HG02678 (cell line): ENCODE results near the gene FUT6.

Source experiments
- ATAC-seq: cut with Tn5 transposase; IDR thresholded peaks from one replicate; pipeline ENCODE4 v1.9.1; 2021; ENCODE audit warnings: mild to moderate bottlenecking, moderate library complexity; ENCODE audit not compliant: unreplicated experiment

Gene FUT6

GRCh38 chr19:5806905-5807304 is 32.6 kb downstream of the FUT6 start:
- ATAC-seq: no peak

GRCh38 chr19:5806133-5806489 is 33.4 kb downstream of the FUT6 start:
- ATAC-seq: no peak

GRCh38 chr19:5805462-5806132 is 33.9 kb downstream of the FUT6 start:
- ATAC-seq: no peak

- ATAC-seq: no peak
Observed at GRCh38 chr19:5804516-5805461, 34.7 kb downstream of the FUT6 start, which contains the start of gene NRTN. Gene NRTN (plus strand): TSS chr19:5805067. CDS start chr19:5824166, 19,099 bp downstream.

- ATAC-seq: peak; percentile 80
Observed at GRCh38 chr19:5803752-5804515, 35.6 kb downstream of the FUT6 start.

- ATAC-seq: no peak
Observed at GRCh38 chr19:5803441-5803751, 36.1 kb downstream of the FUT6 start.

- ATAC-seq: no peak
Observed at GRCh38 chr19:5801796-5802619, 37.5 kb downstream of the FUT6 start.

- no peak for ATAC-seq
Observed at GRCh38 chr19:5800361-5801270, 38.9 kb downstream of the FUT6 start.

GRCh38 chr19:5799247-5800241 is 40.0 kb downstream of the FUT6 start:
- no peak for ATAC-seq

- no peak for ATAC-seq
Observed at GRCh38 chr19:5798244-5798643, 41.3 kb downstream of the FUT6 start.

GRCh38 chr19:5795382-5795919 is 44.1 kb downstream of the FUT6 start:
- ATAC-seq: no peak

- ATAC-seq: no peak
Observed at GRCh38 chr19:5793188-5793587, 46.3 kb downstream of the FUT6 start.

- ATAC-seq: no peak
Observed at GRCh38 chr19:5792224-5792623, 47.3 kb downstream of the FUT6 start.

GRCh38 chr19:5790559-5791520 is 48.7 kb downstream of the FUT6 start, which contains the start of gene DUS3L:
Gene DUS3L (minus strand): TSS chr19:5791163. CDS start chr19:5791141, 22 bp downstream.
- peak; percentile 91 for ATAC-seq

- ATAC-seq: no peak
Observed at GRCh38 chr19:5789886-5790558, 49.5 kb downstream of the FUT6 start.

GRCh38 chr19:5789351-5789761 is 50.1 kb downstream of the FUT6 start:
- ATAC-seq: no peak
